ENCODE results near the gene SUPT3H.
A peak's percentile ranks its signal among the peaks of the same experiment; 100 is the strongest.
"Not testable (repeated sequence)": the region's sequence is repeated elsewhere in the genome, so short reads cannot be mapped to it uniquely, and the experiment has no call there.

The SUPT3H gene

GRCh38 chr6:45163952-45164766, 213.6 kb downstream of the SUPT3H start:
- no peak for DNase-seq

- DNase-seq: no peak
Measured at GRCh38 chr6:45160305-45160704, 217.4 kb downstream of the SUPT3H start.

- no peak for DNase-seq
Measured at GRCh38 chr6:45156075-45156474, 221.7 kb downstream of the SUPT3H start.

- no peak for DNase-seq
Measured at GRCh38 chr6:45155341-45155894, 222.3 kb downstream of the SUPT3H start.

GRCh38 chr6:45154679-45155078, 223.1 kb downstream of the SUPT3H start:
- no peak for DNase-seq

GRCh38 chr6:45148711-45149341, 228.9 kb downstream of the SUPT3H start:
- peak; percentile 79 for DNase-seq

- DNase-seq: peak; percentile 53
Measured at GRCh38 chr6:45148278-45148677, 229.5 kb downstream of the SUPT3H start.

- not testable (repeated sequence) for DNase-seq
Measured at GRCh38 chr6:45145658-45146057, 232.1 kb downstream of the SUPT3H start.

GRCh38 chr6:45138765-45139164, 239.0 kb downstream of the SUPT3H start:
- peak; percentile 28 for DNase-seq

- no peak for DNase-seq
Measured at GRCh38 chr6:45136495-45136894, 241.2 kb downstream of the SUPT3H start.

- no peak for DNase-seq
Measured at GRCh38 chr6:45132658-45133294, 245.0 kb downstream of the SUPT3H start.

- DNase-seq: peak; percentile 27
Measured at GRCh38 chr6:45132059-45132458, 245.7 kb downstream of the SUPT3H start.

- DNase-seq: no peak
Measured at GRCh38 chr6:45129051-45129450, 248.7 kb downstream of the SUPT3H start.

GRCh38 chr6:45127185-45127584, 250.5 kb downstream of the SUPT3H start:
- no peak for DNase-seq

- DNase-seq: no peak
Measured at GRCh38 chr6:45126033-45126432, 251.7 kb downstream of the SUPT3H start.

- DNase-seq: no peak
Measured at GRCh38 chr6:45123023-45123422, 254.7 kb downstream of the SUPT3H start.

GRCh38 chr6:45118754-45119153, 259.0 kb downstream of the SUPT3H start:
- DNase-seq: no peak

GRCh38 chr6:45116714-45117410, 260.9 kb downstream of the SUPT3H start:
- DNase-seq: peak; percentile 87

- peak; percentile 62 for DNase-seq
Measured at GRCh38 chr6:45115696-45116095, 262.0 kb downstream of the SUPT3H start.

GRCh38 chr6:45112711-45113110, 265.0 kb downstream of the SUPT3H start:
- DNase-seq: no peak

- DNase-seq: no peak
Measured at GRCh38 chr6:45109551-45109950, 268.2 kb downstream of the SUPT3H start.

- DNase-seq: peak; percentile 64
Measured at GRCh38 chr6:45105170-45105820, 272.4 kb downstream of the SUPT3H start.

All from HCEC 1CT (cell line).